Gastroesophageal sphincter (tissue), 3 donors: ENCODE results near the gene RFX4.

Source experiments
- POLR2A ChIP-seq, 2 donors: fragments of 450-650 bp; IDR thresholded peaks; one replicate each; pipeline ENCODE4 v1.6.1; 2017; ENCODE audit warnings: antibody characterized with exemption in 2 of 2, mild to moderate bottlenecking in 2 of 2, moderate library complexity in 1 of 2
- POLR2AphosphoS5 ChIP-seq: sonication (generic); formaldehyde crosslinking; IDR thresholded peaks from one replicate; pipeline ENCODE4 v1.6.1; 2017; ENCODE audit warnings: antibody characterized with exemption
- TF ChIP-seq, protein P1 (sequence below), 4 experiments: fragments of 200-600 bp in 2 of 4; fragments of 450-650 bp in 2 of 4; sonication (generic) in 1 of 4; IDR thresholded peaks; one replicate each; pipeline ENCODE4 v1.5.1; 2017 to 2019; ENCODE audit warnings: antibody characterized with exemption in 4 of 4, mild to moderate bottlenecking in 2 of 4, moderate library complexity in 2 of 4

DNA sequence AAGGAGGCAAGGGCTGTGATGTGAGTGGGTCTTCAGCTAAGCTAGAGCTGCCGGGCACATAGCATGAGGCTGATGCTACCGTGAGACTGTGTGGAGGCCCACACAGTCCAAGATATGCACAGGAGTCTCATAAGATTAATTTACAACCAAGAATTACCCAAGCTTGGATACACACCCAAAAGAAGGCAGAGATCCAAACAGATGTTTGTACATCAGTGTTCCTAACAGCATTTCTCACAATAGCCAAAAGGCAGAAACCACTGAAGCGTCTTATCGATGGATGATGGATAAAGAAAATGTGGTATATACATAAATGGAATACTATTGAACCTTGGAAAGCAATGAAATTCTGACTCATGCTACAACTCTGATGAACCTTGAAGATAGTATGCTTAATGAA lies 150.9 kb downstream of the RFX4 start:
- TF ChIP-seq, protein P1, sequence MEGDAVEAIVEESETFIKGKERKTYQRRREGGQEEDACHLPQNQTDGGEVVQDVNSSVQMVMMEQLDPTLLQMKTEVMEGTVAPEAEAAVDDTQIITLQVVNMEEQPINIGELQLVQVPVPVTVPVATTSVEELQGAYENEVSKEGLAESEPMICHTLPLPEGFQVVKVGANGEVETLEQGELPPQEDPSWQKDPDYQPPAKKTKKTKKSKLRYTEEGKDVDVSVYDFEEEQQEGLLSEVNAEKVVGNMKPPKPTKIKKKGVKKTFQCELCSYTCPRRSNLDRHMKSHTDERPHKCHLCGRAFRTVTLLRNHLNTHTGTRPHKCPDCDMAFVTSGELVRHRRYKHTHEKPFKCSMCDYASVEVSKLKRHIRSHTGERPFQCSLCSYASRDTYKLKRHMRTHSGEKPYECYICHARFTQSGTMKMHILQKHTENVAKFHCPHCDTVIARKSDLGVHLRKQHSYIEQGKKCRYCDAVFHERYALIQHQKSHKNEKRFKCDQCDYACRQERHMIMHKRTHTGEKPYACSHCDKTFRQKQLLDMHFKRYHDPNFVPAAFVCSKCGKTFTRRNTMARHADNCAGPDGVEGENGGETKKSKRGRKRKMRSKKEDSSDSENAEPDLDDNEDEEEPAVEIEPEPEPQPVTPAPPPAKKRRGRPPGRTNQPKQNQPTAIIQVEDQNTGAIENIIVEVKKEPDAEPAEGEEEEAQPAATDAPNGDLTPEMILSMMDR (IDR thresholded peaks at IDR 0.05), result no peak
- TF ChIP-seq POLR2A (IDR thresholded peaks at IDR 0.05) (no peak), POLR2AphosphoS5 (no peak)
